Spleen (tissue), 7 donors: ENCODE data around the gene SNU13.
A peak's percentile ranks its signal among the peaks of the same experiment; 100 is the strongest.
"Not testable (repeated sequence)": the region's sequence is repeated elsewhere in the genome, so short reads cannot be mapped to it uniquely, and the experiment has no call there.

ENCODE experiments used
- CTCF ChIP-seq, 11 experiments: fragments of 200-600 bp in 7 of 11; fragments of 450-650 bp in 4 of 11; sonication (generic) in 4 of 11; IDR thresholded peaks in 8 of 11; conservative IDR thresholded peaks in 3 of 11; 1 replicate in 7 of 11; 2 replicates in 4 of 11; pipeline versions ENCODE4 v1.4.0 to v1.8.0; 2016 to 2021; ENCODE audit warnings: antibody characterized with exemption in 11 of 11, inconsistent platforms in 4 of 11, mild to moderate bottlenecking in 1 of 11
- POLR2AphosphoS5 ChIP-seq, 3 donors: sonication (generic); formaldehyde crosslinking; IDR thresholded peaks; one replicate each; pipeline ENCODE4 v1.5.1; 2017; ENCODE audit warnings: antibody characterized with exemption in 3 of 3
- donor health status: DM: no; HTN: no; CAD: no; lungs with moderate emphysema.
- donor health status: DM: no; HTN: no; CAD: no.
- donor health status: DM: no; HTN: no; CAD: no.

- TF ChIP-seq CTCF (IDR thresholded peaks at IDR 0.05 in 8 of 11, conservative IDR thresholded peaks at IDR 0.05 in 3 of 11): not testable (repeated sequence)
- TF ChIP-seq POLR2AphosphoS5 (IDR thresholded peaks at IDR 0.05): peak in 1 of 3 donors; percentile 20
Measured at GRCh38 chr22:41637623-41638022, 51.0 kb downstream of the SNU13 start.
